HG03139 (cell line): Measurements from ENCODE around the gene SPINK14.

Experiments used
- ATAC-seq: cut with Tn5 transposase; IDR thresholded peaks from one replicate; pipeline ENCODE4 v1.9.1; 2021; ENCODE audit not compliant: unreplicated experiment

Gene SPINK14

GRCh38 chr5:148168246-148168645 lies at the start of gene SPINK14:
Gene SPINK14, plus strand, starts transcription at chr5:148168546. Its CDS starts 1,187 bp downstream, at chr5:148169733.
- no peak for ATAC-seq

- ATAC-seq: no peak
These were observed 48.0 kb upstream of the SPINK14 start for GRCh38 chr5:148120317-148120716.

GRCh38 chr5:148125641-148126040 lies 42.7 kb upstream of the SPINK14 start:
- ATAC-seq: no peak

GRCh38 chr5:148135091-148136048 lies 33.0 kb upstream of the SPINK14 start:
- no peak for ATAC-seq

GRCh38 chr5:148140846-148141245 lies 27.5 kb upstream of the SPINK14 start:
- no peak for ATAC-seq

- ATAC-seq: no peak
These were observed 26.7 kb upstream of the SPINK14 start for GRCh38 chr5:148141645-148142044.

- no peak for ATAC-seq
These were observed 22.4 kb upstream of the SPINK14 start for GRCh38 chr5:148145916-148146315.

GRCh38 chr5:148146487-148146886 lies 21.9 kb upstream of the SPINK14 start:
- ATAC-seq: no peak

GRCh38 chr5:148147415-148147814 lies 20.9 kb upstream of the SPINK14 start:
- ATAC-seq: no peak

GRCh38 chr5:148151872-148152271 lies 16.5 kb upstream of the SPINK14 start:
- ATAC-seq: no peak

GRCh38 chr5:148152781-148153180 lies 15.6 kb upstream of the SPINK14 start:
- ATAC-seq: no peak

GRCh38 chr5:148156609-148157008 lies 11.7 kb upstream of the SPINK14 start:
- ATAC-seq: no peak

GRCh38 chr5:148162038-148162437 lies 6.3 kb upstream of the SPINK14 start:
- no peak for ATAC-seq

GRCh38 chr5:148163345-148163744 lies 5.0 kb upstream of the SPINK14 start:
- ATAC-seq: no peak

- ATAC-seq: no peak
These were observed 1.6 kb upstream of the SPINK14 start for GRCh38 chr5:148166550-148167283.

- ATAC-seq: no peak
These were observed 4.0 kb downstream of the SPINK14 start for GRCh38 chr5:148172377-148172776.

GRCh38 chr5:148176480-148176879 lies 8.1 kb downstream of the SPINK14 start:
- no peak for ATAC-seq

- no peak for ATAC-seq
These were observed 8.9 kb downstream of the SPINK14 start for GRCh38 chr5:148177207-148177606.

GRCh38 chr5:148179234-148179824 lies 11.0 kb downstream of the SPINK14 start:
- peak; percentile 61 for ATAC-seq

- ATAC-seq: no peak
These were observed 18.1 kb downstream of the SPINK14 start for GRCh38 chr5:148186248-148187003.

- no peak for ATAC-seq
These were observed 22.7 kb downstream of the SPINK14 start for GRCh38 chr5:148191010-148191409.
